Measurements from ENCODE around the gene SLC19A3. TPM values are rescaled to one million over a fixed set of nuclear protein-coding genes. Genes with fewer than 3 reads are reported as not detected.

SLC19A3 gene
- total and polyA plus RNA-seq, 2 of the 4 experiments (the other 2 are of a cell fraction), result under 0.01 TPM; not detected in 1

DNA sequence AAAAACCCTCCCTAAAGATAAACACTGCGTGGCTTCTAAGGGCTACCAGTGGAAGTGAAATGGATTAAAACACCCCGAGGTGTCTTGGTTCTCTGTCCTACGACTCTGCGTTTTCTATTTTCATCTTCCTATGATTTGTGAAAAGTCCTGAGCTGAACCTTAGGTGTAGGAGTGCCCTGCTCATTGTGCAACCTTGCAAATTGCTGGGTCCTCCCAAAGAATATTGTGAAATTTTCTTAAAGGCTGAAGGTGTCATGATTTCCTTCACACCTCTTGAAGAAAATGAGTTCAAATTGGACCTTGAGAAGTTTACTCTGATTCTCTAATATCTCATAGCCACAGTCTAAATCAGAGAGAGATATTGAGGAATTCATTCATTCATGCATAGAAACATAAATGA lies 1.8 kb upstream of the SLC19A3 start:
- Histone ChIP-seq H3K9ac (ENCODE audit: low read depth, low read length) (no peak overlapping the region), H3K4me2 (ENCODE audit: low read depth, low read length) (no peak overlapping the region), H3K27me3 (ENCODE audit: control insufficient read depth, insufficient read depth, low read length) (peaks cover 2% of the 10 kb centered on the region; the same call in 1 of the 2 replicates), H3K9me1 (ENCODE audit: insufficient read depth, low read length) (no peaks in the 10 kb centered on the region), H3K18ac (ENCODE audit: low read depth, low read length) (no peak overlapping the region), H3K79me1 (ENCODE audit: low read depth in 1 of 2, low read length in 2 of 2) (no peaks in the 10 kb centered on the region), H4K5ac (ENCODE audit: low read depth, low read length) (no peak overlapping the region), H4K20me1 (ENCODE audit: insufficient read depth, low read length) (no peaks in the 10 kb centered on the region), H2BK5ac (ENCODE audit: low read depth, low read length, poor library complexity, severe bottlenecking) (no peak overlapping the region), H3K27ac (ENCODE audit: insufficient read depth, low read length) (no peak overlapping the region), H3K36me3 (ENCODE audit: control insufficient read depth, insufficient read depth, low read length) (no peaks in the 10 kb centered on the region), H3K14ac (replicated peaks; ENCODE audit: low read depth, low read length) (no peak overlapping the region), H3K23ac (ENCODE audit: low read depth, low read length) (no peak overlapping the region), H4K8ac (ENCODE audit: low read depth in 2 of 2, low read length in 2 of 2) (no peak overlapping the region), H2BK15ac (ENCODE audit: low read depth, low read length) (no peak overlapping the region), H2AK9ac (replicated peaks; ENCODE audit: low read depth, low read length, poor library complexity) (no peak overlapping the region), H2AK5ac (ENCODE audit: low read depth, low read length) (no peak overlapping the region), H2BK20ac (ENCODE audit: low read depth, low read length) (no peak overlapping the region), H3K56ac (ENCODE audit: extremely low read depth, insufficient read depth, low read length) (no peak overlapping the region), H3K9me3 (ENCODE audit: control insufficient read depth, insufficient read depth, low read length) (no peaks in the 10 kb centered on the region), H2BK120ac (ENCODE audit: low read depth, low read length) (no peak overlapping the region), H3K4me1 (ENCODE audit: control insufficient read depth, insufficient read depth, low read length) (no peaks in the 10 kb centered on the region), H4K91ac (ENCODE audit: insufficient read depth, low read depth, low read length) (no peak overlapping the region), H3K4ac (ENCODE audit: low read depth, low read length) (no peak overlapping the region), H3K4me3 (ENCODE audit: insufficient read depth, low read depth, low read length) (no peak overlapping the region), H2AFZ (replicated peaks; ENCODE audit: low read length, poor library complexity) (no peak overlapping the region)
- WGBS, 2 experiments (ENCODE audit: extremely low coverage in 2 of 2, insufficient read length in 1 of 2), result no CpG with 5 or more reads among the region's 4 CpGs
- BruUV-seq (replicated peaks), result no TSS peak
- ATAC-seq (ENCODE audit: low read depth) (no peak), DNase-seq (no peak)
- dilution Hi-C loops (cut with HindIII; ENCODE audit: low sequenced_read_pairs, unreplicated experiment) (no loop called here), in situ Hi-C loops (cut with MboI; ENCODE audit: low sequenced_read_pairs) (no loop called here), intact Hi-C loops (cut with micrococcal nuclease) (no loop called here)
- POLR2A ChIA-PET (ENCODE audit: unreplicated experiment), result no interaction called here
- CTCF ChIA-PET, result no interaction called here
- TF ChIP-seq CEBPB (IDR thresholded peaks at IDR 0.05; ENCODE audit: low read depth, low read length) (no peak), FOS (IDR thresholded peaks at IDR 0.05; ENCODE audit: low read depth, low read length) (no peak), CHD1 (IDR thresholded peaks at IDR 0.05; ENCODE audit: low read depth, low read length) (no peak), RAD21 (IDR thresholded peaks at IDR 0.05; ENCODE audit: low read length) (no peak)
